ENCODE measurements around the gene TRMT61B.

- TF ChIP-seq CTCF (IDR thresholded peaks at IDR 0.05) (no peak), EP300 (IDR thresholded peaks at IDR 0.05) (no peak), POLR2A (IDR thresholded peaks at IDR 0.05) (no peak), POLR2AphosphoS5 (IDR thresholded peaks at IDR 0.05) (no peak)
Measured at GRCh38 chr2:28908172-28908571, 38.1 kb upstream of the TRMT61B start.
